Motor neuron (in vitro differentiated cells): ENCODE results near the gene SOCS4. TPM values are rescaled to one million over a fixed set of nuclear protein-coding genes. Genes with fewer than 3 reads are reported as not detected.
"Not testable (repeated sequence)": the region's sequence is repeated elsewhere in the genome, so short reads cannot be mapped to it uniquely, and the experiment has no call there.

ENCODE experiments used
- ATAC-seq, 8 experiments: fragments of 200-7000 bp; cut with Tn5 transposase; replicated peaks in 6 of 8; 2 replicates each; pipeline ENCODE4 v1.8.0; 2021; ENCODE audit warnings: mild to moderate bottlenecking in 8 of 8, moderate library complexity in 8 of 8
- H3K27ac ChIP-seq, 2 donors: fragments of 250-450 bp; sonication (Bioruptor Pico); 2 replicates each; pipeline ENCODE4 v1.9.0; 2021; ENCODE audit warnings: antibody characterized with exemption in 2 of 2, mild to moderate bottlenecking in 2 of 2, moderate library complexity in 1 of 2
- H3K4me1 ChIP-seq, 2 donors: fragments of 250-450 bp; sonication (Bioruptor Pico); replicated peaks in 1 of 2; 2 replicates each; pipeline ENCODE4 v1.6.1; 2021; ENCODE audit warnings: antibody characterized with exemption in 2 of 2, mild to moderate bottlenecking in 2 of 2, moderate library complexity in 1 of 2
- H3K4me3 ChIP-seq, 5 donors: fragments of 250-450 bp; sonication (Bioruptor Pico); 2 replicates each; pipeline ENCODE4 v1.9.0; 2021; ENCODE audit warnings: antibody characterized with exemption in 5 of 5, mild to moderate bottlenecking in 5 of 5, moderate library complexity in 4 of 5
- WGBS, 10 experiments: fragments of 450-650 bp; shearing (Covaris generic); methylation state at CpG; one replicate each; pipeline ENCODE4 v1.0.0; 2022; 5-methylcytosine and 5-hydroxymethylcytosine counted together
- in situ Hi-C, 9 experiments: fragments of 400-800 bp; cut with MboI; loops; one replicate each; pipeline ENCODE4 v1.15.0; 2021; ENCODE audit warnings: low sequenced_read_pairs in 9 of 9, low pct_unique_long_range_greater_than_20kb in 2 of 9; ENCODE audit not compliant: unreplicated experiment in 9 of 9
- total RNA-seq, 8 experiments: library from RNA; unstranded; fragments of 300-600 nt; gene quantifications; 2 replicates each; pipeline versions ENCODE4 v1.2.3 to v1.2.4, GENCODE V29; 2022

The SOCS4 gene
- total RNA-seq, 8 experiments from 2014 or later: 19.6 to 32.4 (median 23.8) TPM

GRCh38 chr14:55079961-55080360 lies 52.9 kb downstream of the SOCS4 start:
- not testable (repeated sequence) for H3K27ac ChIP-seq, H3K4me3 ChIP-seq, H3K4me1 ChIP-seq, ATAC-seq
- in situ Hi-C loops: loop anchor here in 2 of 9 experiments (10.0 kb wide), 1 partner anchor 85 kb away; no protein-coding TSS in a partner anchor
- WGBS, 10 experiments: 67 to 100% (median 89%) methylated on average over 1 to 4 of the region's 6 CpGs; no CpG with 5 or more reads in 2 of the 10 experiments

GRCh38 chr14:55084401-55085059 lies 57.5 kb downstream of the SOCS4 start:
- no peaks in the 10 kb centered on the region for H3K4me1 ChIP-seq
- in situ Hi-C loops: loop anchor here in 2 of 9 experiments (10.0 kb wide), 1 partner anchor 80 kb away; no protein-coding TSS in a partner anchor
- no peak for ATAC-seq
- H3K4me3 ChIP-seq: no peak overlapping the region
- H3K27ac ChIP-seq: no peak overlapping the region

GRCh38 chr14:55085060-55085660 lies 58.1 kb downstream of the SOCS4 start:
- in situ Hi-C loops: loop anchor here in 2 of 9 experiments (10.0 kb wide), 1 partner anchor 80 kb away; no protein-coding TSS in a partner anchor
- ATAC-seq: no peak
- Histone ChIP-seq H3K27ac (no peak overlapping the region), H3K4me1 (no peaks in the 10 kb centered on the region), H3K4me3 (no peak overlapping the region)
- 50 to 88% (median 69%) methylated on average over 1 to 4 of the region's 4 CpGs; no CpG with 5 or more reads in 3 of the 10 experiments for WGBS, 10 experiments

GRCh38 chr14:55086938-55087337 lies 59.9 kb downstream of the SOCS4 start:
- in situ Hi-C loops: loop anchor here in 2 of 9 experiments (10.0 kb wide), 1 partner anchor 78 kb away; no protein-coding TSS in a partner anchor
- no peak overlapping the region for H3K27ac ChIP-seq
- ATAC-seq: no peak
- H3K4me1 ChIP-seq: no peaks in the 10 kb centered on the region
- 50 to 94% (median 80%) methylated on average over 1 to 9 of the region's 9 CpGs; no CpG with 5 or more reads in 4 of the 10 experiments for WGBS, 10 experiments
- no peak overlapping the region for H3K4me3 ChIP-seq

GRCh38 chr14:55088356-55088755 lies 61.3 kb downstream of the SOCS4 start:
- in situ Hi-C loops: loop anchor here in 2 of 9 experiments (10.0 kb wide), 1 partner anchor 76 kb away; no protein-coding TSS in a partner anchor
- no peak overlapping the region for H3K4me3 ChIP-seq
- H3K4me1 ChIP-seq: no peaks in the 10 kb centered on the region
- ATAC-seq: no peak
- H3K27ac ChIP-seq: no peak overlapping the region

- 21 to 100% (median 84%) methylated on average over 2 to 4 of the region's 4 CpGs; no CpG with 5 or more reads in 4 of the 10 experiments for WGBS, 10 experiments
- Histone ChIP-seq H3K4me1 (no peaks in the 10 kb centered on the region), H3K4me3 (no peak overlapping the region), H3K27ac (no peak overlapping the region)
- in situ Hi-C loops: no loop called here
- no peak for ATAC-seq
Measured at GRCh38 chr14:55092341-55092740, 65.3 kb downstream of the SOCS4 start.

GRCh38 chr14:55094292-55095157 lies 67.5 kb downstream of the SOCS4 start:
- no peak overlapping the region for H3K4me3 ChIP-seq
- H3K4me1 ChIP-seq: no peaks in the 10 kb centered on the region
- peak in 1 of 8 experiments; percentile 51 for ATAC-seq
- in situ Hi-C loops: no loop called here
- 20 to 87% (median 78%) methylated on average over 1 to 8 of the region's 9 CpGs; no CpG with 5 or more reads in 1 of the 10 experiments for WGBS, 10 experiments
- H3K27ac ChIP-seq: no peak overlapping the region

- 47 to 100% (median 84%) methylated on average over 2 to 5 of the region's 5 CpGs for WGBS, 10 experiments
- in situ Hi-C loops: no loop called here
- no peak for ATAC-seq
- no peak overlapping the region for H3K27ac ChIP-seq
- peaks cover 10% of the 10 kb centered on the region in 2 donors for H3K4me1 ChIP-seq
- no peak overlapping the region for H3K4me3 ChIP-seq
Measured at GRCh38 chr14:55097881-55098560, 71.0 kb downstream of the SOCS4 start.

- in situ Hi-C loops: no loop called here
- Histone ChIP-seq H3K4me3 (no peak overlapping the region), H3K27ac (no peak overlapping the region), H3K4me1 (peaks cover 12 to 16% of the 10 kb centered on the region in 2 donors)
- ATAC-seq: no peak
- 56 to 94% (median 79%) methylated on average over 1 of the region's 1 CpG; no CpG with 5 or more reads in 2 of the 10 experiments for WGBS, 10 experiments
Measured at GRCh38 chr14:55098561-55098898, 71.5 kb downstream of the SOCS4 start.

Other genes with a start within 250 kb of the SOCS4 start
- gene GCH1, start 124.4 kb upstream of the SOCS4 start, total RNA-seq: 10 to 100 TPM in 4 of 8 experiments, 1 to 10 TPM in 4; 1.9 to 28.8 (median 8.8) TPM
- gene WDHD1, start 137 bp upstream of the SOCS4 start, total RNA-seq: 10 to 100 TPM in 3 of 8 experiments, 1 to 10 TPM in 5; 2.0 to 22.1 (median 8.6) TPM
- gene MAPK1IP1L, start 24.4 kb downstream of the SOCS4 start, total RNA-seq: 10 to 100 TPM; 22.6 to 95.9 (median 42.7) TPM
- gene LGALS3, start 102.0 kb downstream of the SOCS4 start, total RNA-seq: 10 to 100 TPM in 4 of 8 experiments, 1 to 10 TPM in 3, under 1 TPM in 1; 0.54 to 47.2 (median 16.2) TPM
- 10 to 100 TPM in 3 of 8 experiments, 1 to 10 TPM in 4, under 1 TPM in 1; 0.10 to 48.5 (median 2.7) TPM for gene DLGAP5, start 164.3 kb downstream of the SOCS4 start, total RNA-seq
- 10 to 100 TPM; 14.1 to 31.9 (median 20.6) TPM for gene FBXO34, start 244.2 kb downstream of the SOCS4 start, total RNA-seq